Gastroesophageal sphincter (tissue), 4 donors: ENCODE results near the gene TMEM150A. TPM values are rescaled to one million over a fixed set of nuclear protein-coding genes. Genes with fewer than 3 reads are reported as not detected.

ENCODE experiments used
- ATAC-seq: fragments of 150-250 bp; one replicate; pipeline ENCODE4 v1.9.1; 2016; ENCODE audit warnings: mild to moderate bottlenecking, moderate library complexity
- H3K27ac ChIP-seq, 4 donors: fragments of 200-600 bp; sonication (generic) in 3 of 4; 1 replicate in 3 of 4; 2 replicates in 1 of 4; pipeline ENCODE4 v1.5.1; 2016 to 2019
- H3K27me3 ChIP-seq: fragments of 200-600 bp; sonication (generic); one replicate; pipeline ENCODE4 v1.5.1; 2019
- H3K36me3 ChIP-seq, 2 donors: fragments of 200-600 bp; sonication (generic); one replicate each; pipeline ENCODE4 v1.5.1; 2019; ENCODE audit warnings: control low read depth in 1 of 2
- H3K4me1 ChIP-seq, 3 donors: fragments of 200-600 bp; sonication (generic); 1 replicate in 2 of 3; 2 replicates in 1 of 3; pipeline ENCODE4 v1.5.1; 2016 to 2019; ENCODE audit warnings: control low read depth in 2 of 3
- H3K4me3 ChIP-seq, 2 donors: fragments of 200-600 bp; sonication (generic); one replicate each; pipeline ENCODE4 v1.5.1; 2019; ENCODE audit warnings: mild to moderate bottlenecking in 1 of 2, moderate library complexity in 1 of 2
- H3K9me3 ChIP-seq, 3 donors: fragments of 200-600 bp; sonication (generic); one replicate each; pipeline ENCODE4 v1.5.1; 2017 to 2019; ENCODE audit warnings: control low read depth in 2 of 3
- EP300 ChIP-seq: sonication (generic); formaldehyde crosslinking; IDR thresholded peaks from one replicate; pipeline ENCODE4 v1.6.1; 2017; ENCODE audit warnings: antibody characterized with exemption, mild to moderate bottlenecking
- POLR2A ChIP-seq, 2 donors: fragments of 450-650 bp; IDR thresholded peaks; one replicate each; pipeline ENCODE4 v1.6.1; 2017; ENCODE audit warnings: antibody characterized with exemption in 2 of 2, mild to moderate bottlenecking in 2 of 2, moderate library complexity in 1 of 2
- POLR2AphosphoS5 ChIP-seq: sonication (generic); formaldehyde crosslinking; IDR thresholded peaks from one replicate; pipeline ENCODE4 v1.6.1; 2017; ENCODE audit warnings: antibody characterized with exemption
- WGBS, 2 donors: methylation state at CpG; one replicate each; pipeline ENCODE4 v1.1.5; 2018; ENCODE audit warnings: low coverage in 1 of 2; 5-methylcytosine and 5-hydroxymethylcytosine counted together
- total RNA-seq, 4 donors: library from RNA; depleted of rRNA; stranded (reverse); fragments of >200 nt; gene quantifications; one replicate each; pipeline ENCODE4 v1.1.0, GENCODE V29; 2016
- TF ChIP-seq, protein P1 (sequence below), 4 experiments: fragments of 200-600 bp in 2 of 4; fragments of 450-650 bp in 2 of 4; sonication (generic) in 1 of 4; IDR thresholded peaks; one replicate each; pipeline ENCODE4 v1.5.1; 2017 to 2019; ENCODE audit warnings: antibody characterized with exemption in 4 of 4, mild to moderate bottlenecking in 2 of 4, moderate library complexity in 2 of 4

Gene TMEM150A
- total RNA-seq, 4 donors from 2014 or later = 17.6 to 26.9 (median 19.9) TPM

DNA sequence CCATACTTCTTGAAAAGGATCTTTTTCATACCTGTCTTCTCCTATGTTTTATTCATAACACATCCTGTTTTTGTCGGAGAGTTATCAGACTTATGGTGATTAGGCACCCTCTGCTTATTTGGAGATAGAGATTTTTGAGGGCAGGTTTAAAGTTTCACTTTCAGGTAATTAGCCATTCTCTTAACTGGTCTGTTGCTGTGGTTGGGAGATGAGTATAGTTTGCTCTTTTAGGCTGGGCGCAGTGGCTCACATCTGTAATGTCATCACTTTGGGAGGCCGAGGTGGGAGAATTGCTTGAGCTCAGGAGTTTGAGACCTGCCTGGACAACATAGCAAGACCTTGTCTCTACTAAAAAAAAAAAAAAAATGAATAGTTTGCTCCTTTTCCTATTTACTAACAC is 40.2 kb upstream of the TMEM150A start:
- Histone ChIP-seq H3K27me3 (no peaks in the 10 kb centered on the region), H3K9me3 (no peaks in the 10 kb centered on the region), H3K4me3 (no peak overlapping the region), H3K36me3 (peaks cover 14 to 100% of the 10 kb centered on the region in 2 donors), H3K4me1 (peaks cover 0 to 3% (median 0%) of the 10 kb centered on the region in 3 donors), H3K27ac (no peak overlapping the region)
- WGBS, 2 donors = 73 to 100% methylated on average over 3 of the region's 3 CpGs
- TF ChIP-seq, protein P1, sequence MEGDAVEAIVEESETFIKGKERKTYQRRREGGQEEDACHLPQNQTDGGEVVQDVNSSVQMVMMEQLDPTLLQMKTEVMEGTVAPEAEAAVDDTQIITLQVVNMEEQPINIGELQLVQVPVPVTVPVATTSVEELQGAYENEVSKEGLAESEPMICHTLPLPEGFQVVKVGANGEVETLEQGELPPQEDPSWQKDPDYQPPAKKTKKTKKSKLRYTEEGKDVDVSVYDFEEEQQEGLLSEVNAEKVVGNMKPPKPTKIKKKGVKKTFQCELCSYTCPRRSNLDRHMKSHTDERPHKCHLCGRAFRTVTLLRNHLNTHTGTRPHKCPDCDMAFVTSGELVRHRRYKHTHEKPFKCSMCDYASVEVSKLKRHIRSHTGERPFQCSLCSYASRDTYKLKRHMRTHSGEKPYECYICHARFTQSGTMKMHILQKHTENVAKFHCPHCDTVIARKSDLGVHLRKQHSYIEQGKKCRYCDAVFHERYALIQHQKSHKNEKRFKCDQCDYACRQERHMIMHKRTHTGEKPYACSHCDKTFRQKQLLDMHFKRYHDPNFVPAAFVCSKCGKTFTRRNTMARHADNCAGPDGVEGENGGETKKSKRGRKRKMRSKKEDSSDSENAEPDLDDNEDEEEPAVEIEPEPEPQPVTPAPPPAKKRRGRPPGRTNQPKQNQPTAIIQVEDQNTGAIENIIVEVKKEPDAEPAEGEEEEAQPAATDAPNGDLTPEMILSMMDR (IDR thresholded peaks at IDR 0.05) = no peak
- TF ChIP-seq POLR2A (IDR thresholded peaks at IDR 0.05) = no peak
- TF ChIP-seq POLR2AphosphoS5 = no peak
- TF ChIP-seq EP300 = no peak
- no peak for ATAC-seq

DNA sequence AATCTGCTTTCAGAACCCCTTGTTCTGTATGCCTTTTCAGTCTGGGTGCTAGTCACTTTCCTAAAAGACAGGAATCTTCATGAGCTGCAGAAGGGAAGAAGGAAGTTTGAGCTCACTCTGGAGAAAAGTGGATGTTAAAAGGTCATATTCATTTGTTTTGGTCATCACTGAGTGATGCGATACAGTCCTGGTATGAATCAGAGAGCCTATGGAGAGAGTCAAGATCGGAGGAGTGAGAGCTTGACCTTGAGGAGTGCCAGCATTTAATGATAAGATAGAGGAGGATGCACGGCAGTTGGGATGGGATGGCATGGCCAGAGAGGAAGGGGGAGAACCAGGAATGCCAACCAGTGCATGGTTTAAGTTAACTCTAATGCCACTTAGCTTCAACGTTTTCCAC is 33.1 kb upstream of the TMEM150A start:
- no peak for ATAC-seq
- TF ChIP-seq, protein P1 (IDR thresholded peaks at IDR 0.05) = no peak
- TF ChIP-seq POLR2A (IDR thresholded peaks at IDR 0.05) (no peak), POLR2AphosphoS5 (no peak), EP300 (no peak)
- WGBS, 2 donors = 50 to 55% methylated on average over 3 to 4 of the region's 4 CpGs
- Histone ChIP-seq H3K27ac (no peak overlapping the region), H3K9me3 (no peaks in the 10 kb centered on the region), H3K4me1 (peaks cover 0 to 8% (median 0%) of the 10 kb centered on the region in 3 donors), H3K36me3 (peaks cover 2 to 94% of the 10 kb centered on the region in 2 donors), H3K27me3 (no peaks in the 10 kb centered on the region), H3K4me3 (no peak overlapping the region)

DNA sequence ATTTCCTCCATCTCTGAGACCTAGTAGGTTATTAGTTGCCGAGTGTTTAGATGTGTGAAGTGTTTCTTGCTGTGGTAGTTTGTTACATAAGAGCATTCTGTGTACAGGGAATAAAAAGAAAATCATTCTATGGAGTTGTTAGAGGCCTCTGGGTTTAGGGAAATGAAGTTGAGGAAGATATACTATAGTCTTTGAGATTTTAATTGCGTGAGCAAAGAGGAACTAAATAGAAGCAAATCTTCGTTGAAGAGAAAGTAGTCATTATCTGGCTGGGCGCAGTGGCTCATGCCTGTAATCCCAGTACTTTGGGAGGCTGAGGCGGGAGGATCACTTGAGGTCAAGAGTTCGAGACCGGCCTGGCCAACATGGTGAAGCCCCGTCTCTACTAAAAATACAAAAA is 32.5 kb upstream of the TMEM150A start:
- Histone ChIP-seq H3K36me3 (peaks cover 2 to 94% of the 10 kb centered on the region in 2 donors), H3K4me3 (no peak overlapping the region), H3K27me3 (no peaks in the 10 kb centered on the region), H3K4me1 (peaks cover 0 to 8% (median 0%) of the 10 kb centered on the region in 3 donors), H3K9me3 (no peaks in the 10 kb centered on the region), H3K27ac (no peak overlapping the region)
- no peak for ATAC-seq
- 81 to 100% methylated on average over 1 to 8 of the region's 8 CpGs for WGBS, 2 donors
- TF ChIP-seq POLR2A (IDR thresholded peaks at IDR 0.05) (no peak), EP300 (no peak), POLR2AphosphoS5 (no peak)
- TF ChIP-seq, protein P1 (IDR thresholded peaks at IDR 0.05) = no peak

DNA sequence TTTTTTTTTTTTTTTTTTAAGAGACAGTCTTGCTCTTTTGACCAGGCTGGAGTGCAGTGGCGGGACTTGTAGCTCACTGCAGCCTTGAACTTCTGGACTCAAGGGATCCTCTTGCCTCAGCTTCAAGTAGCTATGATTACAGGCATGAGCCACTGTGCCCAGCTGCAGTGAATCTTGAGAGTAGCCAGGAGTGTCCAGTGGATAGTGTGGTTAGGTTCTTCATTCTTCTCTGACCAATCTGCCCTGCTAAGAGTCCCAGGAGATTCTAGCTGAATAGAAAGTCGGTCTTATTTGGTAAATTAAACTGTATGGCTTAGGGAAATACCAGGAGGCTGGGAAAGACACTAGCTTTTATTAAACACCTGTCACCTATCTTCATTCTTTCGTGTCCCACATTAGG is 28.8 kb upstream of the TMEM150A start:
- WGBS, 2 donors = 79 to 95% methylated on average over 2 of the region's 3 CpGs
- no peak overlapping the region for H3K27ac ChIP-seq
- H3K27me3 ChIP-seq = no peaks in the 10 kb centered on the region
- H3K4me1 ChIP-seq = no peaks in the 10 kb centered on the region
- H3K4me3 ChIP-seq = no peak overlapping the region
- no peak for TF ChIP-seq EP300
- TF ChIP-seq POLR2A (IDR thresholded peaks at IDR 0.05) = no peak
- no peak for TF ChIP-seq POLR2AphosphoS5
- TF ChIP-seq, protein P1 (IDR thresholded peaks at IDR 0.05) = no peak
- no peak for ATAC-seq
- H3K36me3 ChIP-seq = peaks cover 5 to 96% of the 10 kb centered on the region in 2 donors
- H3K9me3 ChIP-seq = no peaks in the 10 kb centered on the region

DNA sequence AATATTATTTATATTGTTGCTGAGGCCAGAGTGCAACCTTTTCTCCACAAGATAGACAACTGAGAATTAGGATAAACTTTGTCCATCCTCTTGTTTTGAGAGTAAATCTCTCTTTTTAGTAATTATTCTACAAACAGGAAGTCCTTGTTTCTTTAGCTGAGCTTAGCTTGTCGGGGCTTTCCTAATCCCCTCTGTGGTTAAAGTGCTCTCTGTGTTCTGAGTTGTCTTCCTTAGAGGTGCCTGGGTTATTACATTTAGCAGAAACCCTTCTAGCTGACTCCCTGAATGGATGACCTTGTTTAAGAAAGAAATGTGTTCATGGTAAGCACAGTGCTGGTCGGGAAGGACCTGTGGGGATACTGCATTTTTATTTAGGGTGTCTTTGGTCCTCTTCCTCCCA is 26.2 kb upstream of the TMEM150A start:
- WGBS, 2 donors = 56 to 57% methylated on average over 1 to 2 of the region's 2 CpGs
- H3K9me3 ChIP-seq = no peaks in the 10 kb centered on the region
- no peaks in the 10 kb centered on the region for H3K4me1 ChIP-seq
- peaks cover 6 to 100% of the 10 kb centered on the region in 2 donors for H3K36me3 ChIP-seq
- TF ChIP-seq EP300 (no peak), POLR2A (IDR thresholded peaks at IDR 0.05) (no peak), POLR2AphosphoS5 (no peak)
- TF ChIP-seq, protein P1 (IDR thresholded peaks at IDR 0.05) = no peak
- no peak for ATAC-seq
- no peak overlapping the region for H3K4me3 ChIP-seq
- no peak overlapping the region for H3K27ac ChIP-seq
- H3K27me3 ChIP-seq = no peaks in the 10 kb centered on the region
